ENCODE data around the gene ZNF613. TPM values are rescaled to one million over a fixed set of nuclear protein-coding genes. Genes with fewer than 3 reads are reported as not detected.

Gene ZNF613
- total and polyA plus RNA-seq, 2 donors (not counting 1 experiment from before 2014, with no cell fraction given), result 3.0 to 7.0 TPM

GRCh38 chr19:51976852-51977251, 49.6 kb downstream of the ZNF613 start:
- H3K27me3 ChIP-seq (replicated peaks in 1 of 4; ENCODE audit: control extremely low read depth in 1 of 4, control insufficient read depth in 3 of 4, insufficient read depth in 4 of 4, low read length in 3 of 4), result no peaks in the 10 kb centered on the region
- H3K4me3 Mint-ChIP-seq, result no peak overlapping the region
- intact Hi-C loops (cut with micrococcal nuclease), result no loop called here
- no peak for TF ChIP-seq EZH2 (IDR thresholded peaks at IDR 0.05; ENCODE audit: borderline replicate concordance, insufficient read depth, low read depth, low read length, poor library complexity, severe bottlenecking)
- no peak for TF ChIP-seq CTCF (IDR thresholded peaks at IDR 0.05)
- no peak overlapping the region for H3K27ac Mint-ChIP-seq
- peaks cover 91% of the 10 kb centered on the region for H3K79me2 ChIP-seq (ENCODE audit: control insufficient read depth, insufficient read depth, low read length)
- H4K20me1 ChIP-seq (ENCODE audit: control insufficient read depth, insufficient read depth, low read length, poor library complexity, severe bottlenecking), result no peaks in the 10 kb centered on the region
- H3K9ac ChIP-seq (ENCODE audit: low read length), result no peak overlapping the region
- no peaks in the 10 kb centered on the region for H3K4me1 ChIP-seq (ENCODE audit: control insufficient read depth in 2 of 2, insufficient read depth in 2 of 2, low read length in 2 of 2)
- no peak overlapping the region for H2AFZ ChIP-seq (ENCODE audit: insufficient read depth, low read depth, low read length, poor library complexity, severe bottlenecking)
- ATAC-seq (ENCODE audit: low read depth), result no peak
- no peak overlapping the region for H3K4me2 ChIP-seq (replicated peaks; ENCODE audit: low read depth, low read length, poor library complexity, severe bottlenecking)
- peaks cover 4% of the 10 kb centered on the region for H3K4me1 Mint-ChIP-seq
- no peak overlapping the region for H3K4me3 ChIP-seq (ENCODE audit: control extremely low read depth in 1 of 5, extremely low read depth in 1 of 5, insufficient read depth in 1 of 5, low read depth in 2 of 5, low read length in 4 of 5)
- no peak overlapping the region for H3K27ac ChIP-seq (ENCODE audit: low read length in 2 of 2)
- ChIA-PET CTCF (no interaction called here), POLR2A (no interaction called here)
- H3K9me3 ChIP-seq (ENCODE audit: control extremely low read depth in 1 of 3, control insufficient read depth in 2 of 3, insufficient read depth in 1 of 3, low read length in 2 of 3), result peaks cover 24 to 84% (median 68%) of the 10 kb centered on the region in 3 donors
- no peak for DNase-seq
- no peaks in the 10 kb centered on the region for H3K27me3 Mint-ChIP-seq
- H3K36me3 ChIP-seq (replicated peaks in 1 of 2; ENCODE audit: control extremely low read depth in 1 of 2, control insufficient read depth in 1 of 2, extremely low read depth in 1 of 2, insufficient read depth in 2 of 2, low read length in 1 of 2), result peaks cover 14 to 69% of the 10 kb centered on the region in 2 experiments
- 100% methylated on average over 1 of the region's 3 CpGs for WGBS (ENCODE audit: insufficient coverage)
- peaks cover 44% of the 10 kb centered on the region for H3K9me3 Mint-ChIP-seq (ENCODE audit: insufficient read depth)

- Histone ChIP-seq H3K4me2 (replicated peaks; ENCODE audit: low read depth, low read length, poor library complexity, severe bottlenecking) (no peak overlapping the region), H3K9ac (ENCODE audit: low read length) (no peak overlapping the region), H3K9me3 (ENCODE audit: control extremely low read depth in 1 of 3, control insufficient read depth in 2 of 3, insufficient read depth in 1 of 3, low read length in 2 of 3) (peaks cover 21 to 84% (median 63%) of the 10 kb centered on the region in 3 donors), H4K20me1 (ENCODE audit: control insufficient read depth, insufficient read depth, low read length, poor library complexity, severe bottlenecking) (no peaks in the 10 kb centered on the region), H3K36me3 (replicated peaks in 1 of 2; ENCODE audit: control extremely low read depth in 1 of 2, control insufficient read depth in 1 of 2, extremely low read depth in 1 of 2, insufficient read depth in 2 of 2, low read length in 1 of 2) (peaks cover 13 to 64% of the 10 kb centered on the region in 2 experiments), H3K79me2 (ENCODE audit: control insufficient read depth, insufficient read depth, low read length) (peaks cover 93% of the 10 kb centered on the region), H2AFZ (ENCODE audit: insufficient read depth, low read depth, low read length, poor library complexity, severe bottlenecking) (no peak overlapping the region), H3K4me1 (ENCODE audit: control insufficient read depth in 2 of 2, insufficient read depth in 2 of 2, low read length in 2 of 2) (no peaks in the 10 kb centered on the region), H3K27ac (ENCODE audit: low read length in 2 of 2) (no peak overlapping the region), H3K4me3 (ENCODE audit: control extremely low read depth in 1 of 5, extremely low read depth in 1 of 5, insufficient read depth in 1 of 5, low read depth in 2 of 5, low read length in 4 of 5) (no peak overlapping the region), H3K27me3 (replicated peaks in 1 of 4; ENCODE audit: control extremely low read depth in 1 of 4, control insufficient read depth in 3 of 4, insufficient read depth in 4 of 4, low read length in 3 of 4) (no peaks in the 10 kb centered on the region)
- no peak overlapping the region for H3K27ac Mint-ChIP-seq
- no peak overlapping the region for H3K4me3 Mint-ChIP-seq
- intact Hi-C loops (cut with micrococcal nuclease), result no loop called here
- TF ChIP-seq CTCF (IDR thresholded peaks at IDR 0.05), result no peak
- TF ChIP-seq EZH2 (IDR thresholded peaks at IDR 0.05; ENCODE audit: borderline replicate concordance, insufficient read depth, low read depth, low read length, poor library complexity, severe bottlenecking), result no peak
- H3K27me3 Mint-ChIP-seq, result no peaks in the 10 kb centered on the region
- H3K4me1 Mint-ChIP-seq, result peaks cover 4% of the 10 kb centered on the region
- peaks cover 42% of the 10 kb centered on the region for H3K9me3 Mint-ChIP-seq (ENCODE audit: insufficient read depth)
- DNase-seq (no peak), ATAC-seq (ENCODE audit: low read depth) (no peak)
- CTCF ChIA-PET, result no interaction called here
- POLR2A ChIA-PET, result no interaction called here
- WGBS (ENCODE audit: insufficient coverage), result 93% methylated on average over 7 of the region's 7 CpGs
These were observed 50.1 kb downstream of the ZNF613 start for GRCh38 chr19:51977346-51977745.

Measured in B cell (primary cell).